Measurements from ENCODE around the gene GINS2.

Gene GINS2

DNA sequence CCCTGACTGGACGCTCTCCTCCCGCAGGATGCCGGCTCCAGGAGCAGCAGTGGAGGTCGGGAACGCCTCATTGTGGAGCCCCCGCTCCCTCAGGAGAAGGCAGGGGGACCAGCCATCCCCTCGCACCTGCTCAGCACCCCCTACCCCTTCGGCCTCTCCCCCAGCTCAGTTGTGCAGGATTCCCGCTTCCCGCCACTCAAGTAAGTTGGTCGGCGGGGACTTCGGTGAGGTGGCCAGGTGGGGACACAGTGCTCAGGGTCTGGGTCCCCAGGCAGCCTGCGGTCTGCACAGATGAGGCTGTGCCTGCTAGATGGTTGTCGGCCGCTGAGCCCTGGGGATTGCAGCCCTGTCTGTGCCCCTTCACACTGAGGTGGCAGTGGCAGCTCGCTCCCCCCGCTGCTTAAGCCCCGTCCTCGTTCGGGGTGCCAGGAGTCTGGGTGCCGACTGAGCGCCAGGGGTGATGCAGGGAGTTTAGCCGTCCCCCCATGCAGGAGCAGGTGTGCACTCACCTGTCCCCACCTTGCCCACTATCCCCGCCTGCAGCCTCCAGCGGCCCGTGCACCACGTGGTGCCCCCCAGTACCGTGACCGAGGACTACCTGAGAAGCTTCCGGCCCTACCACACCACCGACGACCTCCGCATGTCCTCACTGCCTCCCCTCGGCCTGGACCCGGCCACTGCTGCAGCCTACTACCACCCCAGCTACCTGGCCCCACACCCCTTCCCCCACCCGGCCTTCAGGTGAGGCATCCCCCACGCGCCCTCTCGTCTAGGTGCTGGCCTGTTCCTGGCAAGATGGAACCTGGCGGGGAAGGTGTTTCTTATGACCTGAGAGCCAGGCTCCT, 34.3 kb downstream of the GINS2 start:
- no peak for DNase-seq (ENCODE audit: low read depth, low spot score)

- no peak for DNase-seq (ENCODE audit: low read depth, low spot score)
Observed at GRCh38 chr16:85653290-85653891, 35.4 kb downstream of the GINS2 start.

GRCh38 chr16:85652431-85653221, 36.1 kb downstream of the GINS2 start:
- no peak for DNase-seq (ENCODE audit: low read depth, low spot score)

- DNase-seq (ENCODE audit: low read depth, low spot score): no peak
Observed at GRCh38 chr16:85651629-85652430, 36.9 kb downstream of the GINS2 start.

DNA sequence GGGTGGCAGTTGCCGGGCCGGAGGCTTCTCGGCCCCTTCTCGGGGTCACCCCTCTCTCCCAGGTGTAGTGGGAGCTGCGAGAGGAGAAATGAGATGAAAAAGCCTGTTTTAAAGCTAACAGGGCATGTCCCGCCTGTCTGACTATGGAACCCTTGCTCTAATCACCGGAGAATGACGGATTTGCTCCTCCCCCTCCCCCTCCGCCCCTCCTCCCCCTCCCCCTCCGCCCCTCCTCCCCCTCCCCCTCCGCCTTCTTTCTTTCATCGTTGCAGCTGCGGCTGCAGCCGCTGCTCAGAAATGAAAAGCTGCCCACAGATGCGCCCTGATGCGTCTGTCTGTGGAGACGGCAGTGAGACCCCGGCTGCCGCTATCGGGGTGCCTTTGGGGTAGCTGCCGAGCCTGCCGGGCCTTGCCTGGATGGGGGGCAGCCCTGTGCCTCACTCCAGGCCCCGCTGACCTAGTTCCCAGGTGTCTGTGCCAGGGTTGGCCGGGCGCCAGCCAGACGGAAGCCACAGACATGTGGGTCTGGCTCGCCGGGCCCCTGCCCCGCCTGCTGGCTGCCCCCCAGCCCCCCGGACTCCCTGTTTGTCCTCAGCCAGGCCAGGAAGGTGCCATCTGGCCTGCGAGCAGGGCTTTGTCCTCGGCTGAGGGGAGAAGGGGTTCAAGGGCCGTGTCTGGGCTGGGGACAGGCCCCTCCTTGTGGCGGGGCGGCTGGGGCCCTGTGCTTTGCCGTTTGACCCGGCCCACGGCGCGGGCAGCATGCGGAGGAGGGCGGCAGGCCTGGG, 37.7 kb downstream of the GINS2 start:
- DNase-seq (ENCODE audit: low read depth, low spot score): no peak

DNA sequence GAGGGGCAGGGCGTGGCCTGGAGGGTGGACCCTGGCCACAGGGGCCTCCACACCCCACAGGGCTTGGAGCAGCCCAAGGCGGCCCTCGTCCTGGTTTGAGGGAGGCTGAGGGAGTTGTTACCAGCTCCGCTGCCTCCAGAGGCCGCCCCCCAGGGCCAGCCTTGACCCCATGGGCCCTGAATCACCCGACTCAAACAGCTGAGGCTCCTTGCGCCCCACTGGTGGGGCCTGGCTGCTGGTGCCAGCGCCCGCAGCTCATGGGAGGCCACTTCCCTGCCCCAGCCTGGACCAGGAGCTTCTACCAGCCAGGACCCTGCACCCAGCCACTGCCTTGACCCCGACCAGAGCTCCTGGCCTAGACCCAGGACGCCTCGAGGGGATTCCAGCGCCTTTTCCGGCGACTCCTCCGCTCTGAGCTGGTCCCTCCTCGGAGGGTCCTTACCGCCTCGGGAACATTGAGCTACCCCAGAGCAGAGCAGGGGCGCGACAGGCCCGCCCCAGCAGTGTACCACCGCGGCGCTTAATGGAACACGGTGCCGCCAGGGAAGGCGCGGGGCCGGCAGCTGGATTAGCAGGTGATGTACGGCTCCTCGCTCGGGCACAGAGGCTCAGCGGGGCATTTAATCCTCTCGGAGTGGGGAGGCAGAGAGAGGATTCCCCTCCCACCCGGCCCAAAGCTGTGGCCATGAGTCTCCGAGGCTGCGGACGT, 38.5 kb downstream of the GINS2 start:
- no peak for DNase-seq (ENCODE audit: low read depth, low spot score)

- DNase-seq (ENCODE audit: low read depth, low spot score): no peak
Observed at GRCh38 chr16:85649411-85650134, 39.2 kb downstream of the GINS2 start.

GRCh38 chr16:85648805-85649204, 39.9 kb downstream of the GINS2 start:
- no peak for DNase-seq (ENCODE audit: low read depth, low spot score)

GRCh38 chr16:85648070-85648714, 40.6 kb downstream of the GINS2 start:
- DNase-seq (ENCODE audit: low read depth, low spot score): no peak

GRCh38 chr16:85646976-85647375, 41.8 kb downstream of the GINS2 start:
- no peak for DNase-seq (ENCODE audit: low read depth, low spot score)

DNA sequence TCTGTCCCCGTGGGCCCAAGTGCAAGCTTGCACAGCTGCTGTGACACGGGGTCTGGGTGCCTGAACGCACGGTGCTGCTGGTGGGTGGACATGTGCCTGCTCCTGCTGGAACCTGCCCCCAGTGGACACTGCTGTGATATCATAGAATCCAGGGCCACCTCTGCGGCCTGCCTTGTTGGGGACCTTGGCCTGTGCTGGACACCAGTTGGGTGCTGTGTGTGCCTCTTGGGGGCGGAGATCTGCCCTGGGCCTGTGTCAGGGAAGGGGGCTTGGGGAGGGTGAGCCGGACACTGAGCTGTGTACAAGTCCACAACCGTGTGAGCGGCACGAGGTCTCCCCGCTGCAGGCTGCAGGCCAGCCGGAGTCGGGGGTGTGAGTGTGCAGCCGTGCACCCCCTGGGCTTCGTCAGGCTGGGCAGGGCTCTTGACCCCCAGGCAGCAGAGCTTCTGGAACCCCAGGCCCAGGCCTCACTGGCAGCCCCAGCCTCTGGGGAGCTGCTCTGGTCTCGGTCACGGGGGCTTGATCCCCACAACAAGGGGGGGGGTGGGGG, 42.3 kb downstream of the GINS2 start:
- no peak for DNase-seq (ENCODE audit: low read depth, low spot score)

DNA sequence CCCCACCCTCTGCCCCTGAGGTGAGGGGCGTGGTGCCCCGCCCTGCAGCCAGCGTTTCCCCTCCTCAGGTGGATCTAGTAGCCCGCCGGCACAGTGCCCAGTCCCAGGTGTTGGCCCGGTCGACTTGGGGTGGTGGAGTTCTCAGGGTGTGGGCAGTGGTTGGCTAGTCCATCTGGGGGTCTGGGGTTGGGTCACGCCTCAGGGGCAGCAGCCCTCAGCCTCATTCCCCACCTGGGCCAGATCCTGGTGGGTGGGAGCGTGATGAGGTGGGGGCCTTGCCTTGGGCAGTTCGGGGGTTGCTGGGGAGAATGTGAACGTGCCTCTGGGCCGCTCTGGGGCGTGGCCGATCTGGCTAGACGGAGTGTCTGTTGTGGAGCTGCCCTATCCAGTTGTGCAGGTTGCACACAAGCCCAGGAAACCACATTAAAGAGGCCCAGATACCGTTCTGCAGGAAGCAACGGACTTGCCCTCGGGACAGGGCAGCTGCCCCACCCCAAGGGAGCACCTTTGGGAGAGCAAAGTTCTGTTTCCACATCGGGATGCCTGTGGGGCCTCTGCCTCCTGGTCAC, 43.6 kb downstream of the GINS2 start:
- no peak for DNase-seq (ENCODE audit: low read depth, low spot score)

GRCh38 chr16:85644093-85644712, 44.6 kb downstream of the GINS2 start:
- no peak for DNase-seq (ENCODE audit: low read depth, low spot score)

- DNase-seq (ENCODE audit: low read depth, low spot score): no peak
Observed at GRCh38 chr16:85643631-85644030, 45.1 kb downstream of the GINS2 start.

DNA sequence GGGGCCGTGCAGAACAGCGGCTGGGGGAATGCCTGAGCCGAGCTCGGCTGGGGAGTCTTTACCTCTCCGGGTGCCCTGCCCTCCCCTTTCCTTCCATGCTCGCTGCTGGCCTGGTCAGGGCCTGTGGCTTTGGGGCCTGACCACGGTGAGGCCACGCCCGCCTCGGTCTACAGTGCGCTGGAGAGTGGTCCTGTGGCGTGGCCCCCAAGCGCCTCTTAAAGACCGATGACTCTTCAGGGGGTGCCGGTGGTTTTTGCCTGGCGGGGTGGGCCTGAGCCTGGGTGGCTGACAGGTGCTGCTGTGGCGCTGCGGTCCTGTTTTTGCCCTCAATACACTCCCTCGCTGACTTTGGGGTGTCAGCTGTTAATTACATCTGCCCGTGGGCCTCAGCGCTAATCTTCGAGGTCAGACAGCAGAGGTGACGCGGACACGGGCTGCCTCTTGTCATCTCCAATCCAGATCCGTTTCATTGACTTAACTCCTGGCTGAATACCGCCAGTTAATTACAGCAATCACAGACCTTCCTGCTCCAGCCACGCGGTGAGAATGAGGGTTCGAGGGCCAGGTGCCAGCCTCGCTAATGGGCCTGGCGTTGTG, 45.9 kb downstream of the GINS2 start:
- no peak for DNase-seq (ENCODE audit: low read depth, low spot score)

DNA sequence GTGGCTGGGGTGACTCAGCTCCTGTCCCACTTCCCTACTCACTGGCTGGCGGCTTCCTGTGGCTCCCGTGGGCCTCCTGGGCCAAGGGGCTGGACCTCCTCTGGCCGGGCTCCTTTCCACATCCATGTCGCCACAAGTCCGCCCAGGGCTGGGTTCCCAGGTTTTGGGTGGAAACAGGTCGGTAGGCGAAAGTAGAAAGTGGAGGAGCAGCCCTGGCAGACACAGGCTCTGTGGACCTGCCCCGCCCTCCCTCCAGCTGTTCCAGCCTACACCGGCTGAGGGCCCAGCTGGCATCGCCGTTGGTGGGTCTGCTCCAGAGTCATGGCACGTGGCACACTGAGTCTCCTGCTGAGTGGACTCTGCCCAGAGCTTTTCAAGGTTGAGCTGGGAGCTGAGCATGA, 47.0 kb downstream of the GINS2 start:
- DNase-seq (ENCODE audit: low read depth, low spot score): no peak

DNA sequence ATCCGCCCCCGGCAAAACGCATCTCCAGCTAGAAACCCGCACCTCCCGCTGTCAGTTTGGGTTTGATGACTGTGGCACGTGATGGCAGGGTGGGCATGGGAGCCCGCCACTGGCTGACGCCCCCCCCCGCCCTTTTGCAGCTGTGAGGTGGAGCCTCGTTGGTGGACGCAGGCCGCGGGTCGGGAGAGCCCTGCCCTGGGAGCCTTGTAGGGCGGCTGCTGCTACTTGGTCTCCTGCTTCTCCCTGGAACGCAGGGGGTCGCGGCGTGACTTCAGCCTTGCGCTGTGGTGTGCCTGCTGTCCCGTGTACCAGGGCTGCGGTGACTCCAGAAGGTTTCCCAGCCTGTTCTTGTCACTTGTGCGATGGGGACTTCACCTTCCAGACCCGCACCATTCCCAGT, 47.4 kb downstream of the GINS2 start:
- no peak for DNase-seq (ENCODE audit: low read depth, low spot score)

- no peak for DNase-seq (ENCODE audit: low read depth, low spot score)
Observed at GRCh38 chr16:85640585-85640984, 48.2 kb downstream of the GINS2 start.
